Measurements from ENCODE around the gene MAP3K4. TPM values are rescaled to one million over a fixed set of nuclear protein-coding genes. Genes with fewer than 3 reads are reported as not detected.

MAP3K4 gene
- total RNA-seq, 1 donor from 2014 or later: 59.8 TPM

- Mint-ChIP-seq H3K4me1 (peaks cover 39% of the 10 kb centered on the region), H3K27me3 (ENCODE audit: low read depth) (no peaks in the 10 kb centered on the region), H3K27ac (peak overlapping the region; percentile 45), H3K36me3 (no peaks in the 10 kb centered on the region), H3K4me3 (no peak overlapping the region), H3K9me3 (no peaks in the 10 kb centered on the region)
- TF ChIP-seq CTCF (IDR thresholded peaks at IDR 0.05; ENCODE audit: unreplicated experiment): no peak
- DNase-seq (ENCODE audit: low spot score in 2 of 2, unreplicated experiment in 2 of 2): no peak
Observed at GRCh38 chr6:161031721-161032495, 40.3 kb downstream of the MAP3K4 start.

DNA sequence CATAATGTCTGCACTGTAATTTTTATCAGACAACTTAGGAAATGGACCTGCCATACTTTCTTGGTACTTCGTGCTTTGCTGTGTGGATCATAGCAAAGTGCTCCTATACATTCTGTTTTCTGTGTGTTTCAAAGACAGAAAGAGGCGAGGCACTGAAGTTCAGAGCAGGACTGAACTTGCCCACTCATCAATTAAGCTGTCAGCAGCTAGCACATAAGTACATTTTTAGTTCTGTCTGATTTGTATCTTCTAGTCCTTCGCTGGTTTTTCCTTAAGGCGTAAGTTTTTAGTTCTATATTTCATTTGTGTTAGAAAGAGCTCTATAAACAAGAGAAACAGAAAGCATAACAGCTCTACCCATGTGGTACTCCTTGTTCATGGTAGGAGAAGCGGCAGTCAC, 42.1 kb downstream of the MAP3K4 start:
- Mint-ChIP-seq H3K9me3 (no peaks in the 10 kb centered on the region), H3K27ac (peak overlapping the region; percentile 76), H3K4me1 (peaks cover 39% of the 10 kb centered on the region), H3K4me3 (peak overlapping the region; percentile 51), H3K36me3 (peaks cover 7% of the 10 kb centered on the region), H3K27me3 (ENCODE audit: low read depth) (no peaks in the 10 kb centered on the region)
- no peak for TF ChIP-seq CTCF (IDR thresholded peaks at IDR 0.05; ENCODE audit: unreplicated experiment)
- DNase-seq (ENCODE audit: low spot score in 2 of 2, unreplicated experiment in 2 of 2): no peak

DNA sequence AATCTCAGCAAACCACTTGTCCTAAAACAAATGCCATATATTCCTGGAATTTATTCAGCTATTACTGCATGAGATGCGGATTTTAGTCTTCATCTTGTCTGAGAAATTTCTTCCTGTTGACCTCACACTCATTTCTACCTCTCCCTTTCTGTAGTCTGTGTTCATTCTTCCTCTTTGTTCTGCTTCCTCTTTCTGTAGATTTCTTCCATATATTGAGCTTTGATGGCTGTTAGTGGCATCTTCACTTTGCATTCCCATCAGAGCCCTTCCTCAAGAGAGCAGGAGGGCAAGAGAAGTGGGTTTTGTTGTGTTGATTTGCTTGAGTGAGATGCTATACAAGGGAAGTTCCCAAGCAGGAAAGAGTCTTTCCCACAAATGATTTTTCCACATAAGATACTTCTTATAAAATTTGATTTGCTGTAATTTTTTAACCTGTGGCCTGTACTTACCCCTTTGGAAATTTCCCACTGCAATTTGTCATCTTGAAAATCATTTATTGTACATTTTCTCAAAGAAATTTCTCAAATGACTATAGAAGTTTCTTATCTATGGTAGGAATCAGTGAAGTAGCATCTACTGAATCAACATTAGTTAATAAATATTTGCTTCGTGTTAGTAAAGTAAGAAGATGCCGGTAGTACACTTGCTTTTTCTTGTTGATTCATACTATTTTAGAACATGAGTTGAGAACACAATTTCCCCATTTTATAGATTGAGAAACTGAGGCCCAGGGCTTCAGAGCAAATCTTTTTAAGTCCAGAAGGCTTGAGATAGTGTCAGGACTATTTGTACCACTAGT, 43.8 kb downstream of the MAP3K4 start:
- Mint-ChIP-seq H3K9me3 (no peaks in the 10 kb centered on the region), H3K4me3 (no peak overlapping the region), H3K27ac (peak overlapping the region; percentile 45)

DNA sequence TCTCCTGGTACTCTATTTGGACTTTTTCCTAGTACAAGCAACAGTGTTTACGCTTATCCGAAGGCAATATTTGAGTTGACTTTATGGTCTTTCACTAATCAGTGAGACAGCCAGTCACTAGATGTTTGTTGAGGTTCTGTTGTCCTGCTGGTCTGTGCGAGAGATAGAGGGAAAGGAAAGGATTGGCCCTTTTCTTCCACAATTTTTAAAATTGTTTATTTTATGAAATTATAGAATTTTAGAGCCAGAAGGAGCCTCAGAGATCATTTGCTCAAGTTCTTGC, 44.4 kb downstream of the MAP3K4 start:
- TF ChIP-seq CTCF (IDR thresholded peaks at IDR 0.05; ENCODE audit: unreplicated experiment): no peak

More for the DNA sequence above, 43.8 kb downstream of the MAP3K4 start:
- TF ChIP-seq CTCF (IDR thresholded peaks at IDR 0.05; ENCODE audit: unreplicated experiment): no peak
- peaks cover 29% of the 10 kb centered on the region for H3K4me1 Mint-ChIP-seq
- H3K36me3 Mint-ChIP-seq: peaks cover 10% of the 10 kb centered on the region
- DNase-seq (ENCODE audit: low spot score in 2 of 2, unreplicated experiment in 2 of 2): no peak
- no peaks in the 10 kb centered on the region for H3K27me3 Mint-ChIP-seq (ENCODE audit: low read depth)

DNA sequence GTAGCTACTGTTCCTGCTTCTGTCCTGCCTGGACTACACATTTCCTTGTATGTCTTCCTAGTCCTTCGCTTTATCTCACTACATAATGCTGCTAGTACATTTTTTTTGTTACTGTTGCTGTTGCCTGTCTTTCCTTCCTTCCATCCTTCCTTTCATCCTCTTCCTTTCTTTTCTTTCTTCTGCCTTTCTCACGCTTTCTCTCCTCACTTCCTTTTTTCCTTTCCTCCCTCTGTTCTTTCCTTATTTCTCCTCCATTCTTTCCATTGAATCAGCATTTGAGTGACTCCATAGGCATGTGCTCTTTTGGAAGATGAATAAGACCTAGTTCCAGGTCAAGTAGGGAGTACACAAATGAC, 46.3 kb downstream of the MAP3K4 start:
- H3K36me3 Mint-ChIP-seq: peaks cover 15% of the 10 kb centered on the region
- no peaks in the 10 kb centered on the region for H3K9me3 Mint-ChIP-seq
- peaks cover 18% of the 10 kb centered on the region for H3K4me1 Mint-ChIP-seq
- no peaks in the 10 kb centered on the region for H3K27me3 Mint-ChIP-seq (ENCODE audit: low read depth)
- no peak for DNase-seq (ENCODE audit: low spot score in 2 of 2, unreplicated experiment in 2 of 2)
- peak overlapping the region; percentile 2 for H3K27ac Mint-ChIP-seq
- TF ChIP-seq CTCF (IDR thresholded peaks at IDR 0.05; ENCODE audit: unreplicated experiment): no peak
- no peak overlapping the region for H3K4me3 Mint-ChIP-seq

More for the DNA sequence above, 44.4 kb downstream of the MAP3K4 start:
- Mint-ChIP-seq H3K4me3 (no peak overlapping the region), H3K27me3 (ENCODE audit: low read depth) (no peaks in the 10 kb centered on the region), H3K4me1 (peaks cover 28% of the 10 kb centered on the region), H3K27ac (no peak overlapping the region), H3K36me3 (peaks cover 10% of the 10 kb centered on the region), H3K9me3 (no peaks in the 10 kb centered on the region)
- no peak for DNase-seq (ENCODE audit: low spot score in 2 of 2, unreplicated experiment in 2 of 2)

Measured in mesothelial cell of epicardium (in vitro differentiated cells).